HL-60 (cell line): ENCODE results near the gene P3H3.

ENCODE experiments used
- DNase-seq, 2 experiments: peaks; one replicate each; pipeline ENCODE4 v3.0.0-alpha.2; 2010 to 2020; ENCODE audit warnings: low read depth in 1 of 2, low spot score in 1 of 2
- H3K27ac ChIP-seq: fragments of 250-450 bp; sonication (Bioruptor Pico); replicated peaks from 2 replicates; pipeline ENCODE4 v1.5.1; 2020; ENCODE audit warnings: mild to moderate bottlenecking, moderate library complexity
- H3K27me3 ChIP-seq: fragments of 250-450 bp; sonication (Bioruptor Pico); 2 replicates; pipeline ENCODE4 v1.5.1; 2021; ENCODE audit warnings: mild to moderate bottlenecking, moderate library complexity; ENCODE audit not compliant: insufficient read depth, poor library complexity, severe bottlenecking
- H3K4me3 ChIP-seq: replicated peaks from 2 replicates; pipeline ENCODE4 v1.5.1; 2011; ENCODE audit warnings: mild to moderate bottlenecking, control low read depth, low read length; ENCODE audit not compliant: insufficient read depth
- CTCF ChIP-seq: IDR thresholded peaks from one replicate; pipeline ENCODE4 v1.5.1; 2011; ENCODE audit warnings: low read length, control low read depth, inconsistent platforms; ENCODE audit not compliant: insufficient read depth
- GABPA ChIP-seq: IDR thresholded peaks from 2 replicates; pipeline ENCODE4 v1.6.1; 2012; ENCODE audit warnings: low read depth
- POLR2AphosphoS5 ChIP-seq: IDR thresholded peaks from 2 replicates; pipeline ENCODE4 v1.6.1; 2012; ENCODE audit warnings: low read depth
- REST ChIP-seq: IDR thresholded peaks from 2 replicates; pipeline ENCODE4 v1.6.1; 2012; ENCODE audit warnings: low read depth; ENCODE audit not compliant: insufficient replicate concordance
- SPI1 ChIP-seq: IDR thresholded peaks from 2 replicates; pipeline ENCODE4 v1.6.1; 2012; ENCODE audit warnings: low read depth, mild to moderate bottlenecking, borderline replicate concordance

P3H3 gene

GRCh38 chr12:6845395-6845794, 17.2 kb downstream of the P3H3 start:
- H3K27me3 ChIP-seq: no peaks in the 10 kb centered on the region
- no peak for DNase-seq
- H3K27ac ChIP-seq: no peak overlapping the region
- TF ChIP-seq GABPA: no peak
- no peak for TF ChIP-seq SPI1
- TF ChIP-seq CTCF: no peak
- no peak for TF ChIP-seq REST
- no peak overlapping the region for H3K4me3 ChIP-seq

GRCh38 chr12:6846316-6846869, 18.2 kb downstream of the P3H3 start:
- DNase-seq: no peak
- no peaks in the 10 kb centered on the region for H3K27me3 ChIP-seq
- TF ChIP-seq GABPA (no peak), POLR2AphosphoS5 (no peak), SPI1 (no peak), REST (no peak)
- H3K27ac ChIP-seq: no peak overlapping the region
- no peak overlapping the region for H3K4me3 ChIP-seq

- H3K27ac ChIP-seq: no peak overlapping the region
- no peak for TF ChIP-seq SPI1
- no peak for TF ChIP-seq REST
- TF ChIP-seq CTCF: no peak
- no peak for TF ChIP-seq GABPA
- TF ChIP-seq POLR2AphosphoS5: no peak
- no peak overlapping the region for H3K4me3 ChIP-seq
- no peak for DNase-seq
- no peaks in the 10 kb centered on the region for H3K27me3 ChIP-seq
Measured at GRCh38 chr12:6847676-6848075, 19.5 kb downstream of the P3H3 start.
